ENCODE results near the gene LRRC74B. TPM values are rescaled to one million over a fixed set of nuclear protein-coding genes. Genes with fewer than 3 reads are reported as not detected.
"Not testable (repeated sequence)": the region's sequence is repeated elsewhere in the genome, so short reads cannot be mapped to it uniquely, and the experiment has no call there.

Gene LRRC74B
- total RNA-seq, 1 experiment from 2014 or later: not detected

DNA sequence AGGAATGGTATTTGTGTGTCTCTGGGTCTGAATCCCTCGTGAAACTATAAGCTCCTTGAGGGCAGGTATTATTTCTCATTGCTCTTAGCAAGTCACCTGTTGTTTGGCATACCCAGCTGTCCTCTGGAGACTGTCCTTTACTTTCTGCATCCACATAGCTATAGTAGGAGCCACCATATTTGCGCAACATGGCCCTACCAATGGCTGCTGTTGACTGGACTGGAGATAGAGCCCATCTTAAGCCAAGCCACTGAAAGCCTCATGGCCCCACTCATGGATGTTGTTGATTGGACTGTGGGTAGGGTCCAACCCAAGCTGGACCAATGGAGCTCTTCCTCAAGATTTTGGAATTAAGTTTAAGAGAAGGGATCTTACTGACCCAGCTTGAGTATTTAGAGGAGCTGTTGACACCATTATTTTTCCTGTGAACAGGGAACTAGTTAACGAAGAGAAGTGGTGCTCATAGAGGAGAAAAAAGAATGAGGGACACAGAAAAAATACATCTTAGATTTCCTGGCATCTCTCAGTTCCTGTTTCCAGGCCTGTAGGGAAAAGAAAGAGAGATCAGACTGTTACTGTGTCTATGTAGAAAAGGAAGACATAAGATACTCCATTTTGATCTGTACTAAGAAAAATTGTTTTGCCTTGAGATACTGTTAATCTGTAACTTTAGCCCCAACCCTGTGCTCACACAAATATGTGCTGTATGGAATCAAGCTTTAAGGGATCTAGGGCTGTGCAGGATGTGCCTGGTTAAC lies 47.2 kb downstream of the LRRC74B start:
- no peak overlapping the region for H3K27ac ChIP-seq (ENCODE audit: low read length)
- H3K27me3 ChIP-seq (ENCODE audit: low read length): no peaks in the 10 kb centered on the region
- no peaks in the 10 kb centered on the region for H3K9me2 ChIP-seq (replicated peaks; ENCODE audit: low read length)
- H3K4me1 ChIP-seq (ENCODE audit: insufficient read depth, low read length): no peaks in the 10 kb centered on the region
- no peak overlapping the region for H3K9ac ChIP-seq (ENCODE audit: low read length)
- intact Hi-C loops (cut with micrococcal nuclease): no loop called here
- no peaks in the 10 kb centered on the region for H3K9me3 ChIP-seq (ENCODE audit: low read length)
- H4K20me1 ChIP-seq (ENCODE audit: low read length): no peaks in the 10 kb centered on the region
- TF ChIP-seq EZH2phosphoT487 (IDR thresholded peaks at IDR 0.05; ENCODE audit: borderline replicate concordance, low read length) (no peak), EZH2 (IDR thresholded peaks at IDR 0.05; ENCODE audit: low read length, unreplicated experiment) (no peak)
- TF ChIP-seq, protein P1, sequence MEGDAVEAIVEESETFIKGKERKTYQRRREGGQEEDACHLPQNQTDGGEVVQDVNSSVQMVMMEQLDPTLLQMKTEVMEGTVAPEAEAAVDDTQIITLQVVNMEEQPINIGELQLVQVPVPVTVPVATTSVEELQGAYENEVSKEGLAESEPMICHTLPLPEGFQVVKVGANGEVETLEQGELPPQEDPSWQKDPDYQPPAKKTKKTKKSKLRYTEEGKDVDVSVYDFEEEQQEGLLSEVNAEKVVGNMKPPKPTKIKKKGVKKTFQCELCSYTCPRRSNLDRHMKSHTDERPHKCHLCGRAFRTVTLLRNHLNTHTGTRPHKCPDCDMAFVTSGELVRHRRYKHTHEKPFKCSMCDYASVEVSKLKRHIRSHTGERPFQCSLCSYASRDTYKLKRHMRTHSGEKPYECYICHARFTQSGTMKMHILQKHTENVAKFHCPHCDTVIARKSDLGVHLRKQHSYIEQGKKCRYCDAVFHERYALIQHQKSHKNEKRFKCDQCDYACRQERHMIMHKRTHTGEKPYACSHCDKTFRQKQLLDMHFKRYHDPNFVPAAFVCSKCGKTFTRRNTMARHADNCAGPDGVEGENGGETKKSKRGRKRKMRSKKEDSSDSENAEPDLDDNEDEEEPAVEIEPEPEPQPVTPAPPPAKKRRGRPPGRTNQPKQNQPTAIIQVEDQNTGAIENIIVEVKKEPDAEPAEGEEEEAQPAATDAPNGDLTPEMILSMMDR (conservative IDR thresholded peaks at IDR 0.05; ENCODE audit: low read depth, low read length): no peak
- ATAC-seq (no peak), DNase-seq (no peak)
- H3K4me2 ChIP-seq (ENCODE audit: low read length): no peak overlapping the region
- POLR2A ChIA-PET (ENCODE audit: unreplicated experiment): no interaction called here
- H3K79me2 ChIP-seq (ENCODE audit: low read length): no peaks in the 10 kb centered on the region
- no peaks in the 10 kb centered on the region for H3F3A ChIP-seq (ENCODE audit: low read length, unreplicated experiment)
- no peak overlapping the region for H2AFZ ChIP-seq (ENCODE audit: low read length)
- H3K4me3 ChIP-seq (ENCODE audit: low read length): no peak overlapping the region
- no TSS peak for BruUV-seq (replicated peaks)
- CTCF ChIA-PET: interaction anchor here (0.7 kb wide), 1 partner anchor 984 kb away, joined by 5 read pairs; no protein-coding TSS in a partner anchor
- no peaks in the 10 kb centered on the region for H3K36me3 ChIP-seq (ENCODE audit: low read depth, low read length)

DNA sequence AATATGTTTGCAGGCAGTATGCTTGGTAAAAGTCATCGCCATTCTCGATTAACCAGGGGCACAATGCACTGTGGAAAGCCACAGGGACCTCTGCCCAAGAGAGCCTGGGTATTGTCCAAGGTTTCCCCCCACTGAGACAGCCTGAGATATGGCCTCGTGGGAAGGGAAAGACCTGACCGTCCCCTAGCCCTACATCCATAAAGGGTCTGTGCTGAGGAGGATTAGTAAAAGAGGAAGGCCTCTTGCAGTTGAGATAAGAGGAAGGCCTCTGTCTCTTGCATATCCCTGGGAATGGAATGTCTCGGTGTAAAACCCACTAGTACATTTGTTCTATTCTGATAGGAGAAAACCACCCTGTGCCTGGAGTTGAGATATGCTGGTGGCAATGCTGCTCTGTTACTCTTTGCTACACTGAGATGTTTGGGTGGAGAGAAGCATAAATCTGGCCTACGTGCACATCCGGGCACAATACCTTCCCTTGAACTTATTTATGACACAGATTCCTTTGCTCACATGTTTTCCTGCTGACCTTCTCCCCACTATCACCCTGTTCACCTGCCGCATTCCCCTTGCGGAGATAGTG lies 47.9 kb downstream of the LRRC74B start:
- BruUV-seq (replicated peaks); H3K4me1 ChIP-seq (ENCODE audit: insufficient read depth, low read length); DNase-seq; H4K20me1 ChIP-seq (ENCODE audit: low read length); H2AFZ ChIP-seq (ENCODE audit: low read length); H3K9me2 ChIP-seq (replicated peaks; ENCODE audit: low read length); H3K4me3 ChIP-seq (ENCODE audit: low read length); H3K9me3 ChIP-seq (ENCODE audit: low read length); CTCF ChIA-PET; H3K4me2 ChIP-seq (ENCODE audit: low read length); intact Hi-C loops (cut with micrococcal nuclease); H3K27ac ChIP-seq (ENCODE audit: low read length); ATAC-seq; H3K9ac ChIP-seq (ENCODE audit: low read length); H3K36me3 ChIP-seq (ENCODE audit: low read depth, low read length); H3F3A ChIP-seq (ENCODE audit: low read length, unreplicated experiment); H3K27me3 ChIP-seq (ENCODE audit: low read length); POLR2A ChIA-PET (ENCODE audit: unreplicated experiment); H3K79me2 ChIP-seq (ENCODE audit: low read length): not testable (repeated sequence)

DNA sequence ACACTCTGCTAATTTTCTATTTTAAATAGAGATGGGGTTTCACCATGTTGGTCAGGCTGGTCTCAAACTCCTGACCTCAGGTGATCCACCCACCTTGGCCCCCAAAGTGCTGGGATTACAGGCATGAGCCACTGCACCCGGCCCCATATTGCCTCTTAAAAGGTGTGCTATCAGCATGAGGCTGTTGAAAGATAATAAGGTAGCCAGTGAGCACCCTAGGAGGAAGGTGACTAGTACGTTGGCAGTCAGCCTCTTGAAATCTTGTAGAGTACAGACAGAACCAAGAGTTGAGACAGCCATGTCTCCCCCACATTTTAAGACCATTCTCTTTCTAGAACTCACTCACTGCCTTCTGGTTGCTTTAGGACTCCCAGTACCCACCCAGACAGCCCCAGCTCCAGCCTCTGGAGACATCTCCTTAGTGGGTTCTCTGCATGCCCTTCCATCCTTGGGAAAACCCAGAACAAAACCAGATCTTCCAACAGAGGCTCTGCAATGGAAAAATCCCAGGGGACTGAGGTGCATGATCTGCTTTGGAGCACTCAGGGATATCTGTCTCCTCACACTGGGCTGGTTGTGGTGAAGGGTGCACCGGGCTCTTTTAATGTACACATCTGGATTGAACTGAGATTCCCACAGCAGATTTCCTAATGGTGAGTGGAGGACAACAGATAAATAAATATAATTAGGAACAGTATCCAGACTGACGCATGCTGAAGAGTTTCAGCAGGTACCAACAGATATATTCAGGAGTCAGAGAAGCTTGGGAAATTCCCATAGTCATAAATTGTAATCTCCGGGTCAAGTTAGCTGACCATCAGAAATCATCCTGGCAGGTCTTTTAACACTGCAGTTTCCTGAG lies 49.4 kb downstream of the LRRC74B start:
- H3K4me1 ChIP-seq (ENCODE audit: insufficient read depth, low read length): no peaks in the 10 kb centered on the region
- intact Hi-C loops (cut with micrococcal nuclease): no loop called here
- DNase-seq (no peak), ATAC-seq (no peak)
- no peaks in the 10 kb centered on the region for H3F3A ChIP-seq (ENCODE audit: low read length, unreplicated experiment)
- H2AFZ ChIP-seq (ENCODE audit: low read length): no peak overlapping the region
- H3K79me2 ChIP-seq (ENCODE audit: low read length): no peaks in the 10 kb centered on the region
- H3K4me2 ChIP-seq (ENCODE audit: low read length): no peak overlapping the region
- H3K27me3 ChIP-seq (ENCODE audit: low read length): no peaks in the 10 kb centered on the region
- H4K20me1 ChIP-seq (ENCODE audit: low read length): no peaks in the 10 kb centered on the region
- TF ChIP-seq EZH2 (IDR thresholded peaks at IDR 0.05; ENCODE audit: low read length, unreplicated experiment): no peak
- TF ChIP-seq, protein P1 (conservative IDR thresholded peaks at IDR 0.05; ENCODE audit: low read depth, low read length): no peak
- TF ChIP-seq EZH2phosphoT487 (IDR thresholded peaks at IDR 0.05; ENCODE audit: borderline replicate concordance, low read length): no peak
- ChIA-PET CTCF (no interaction called here), POLR2A (ENCODE audit: unreplicated experiment) (interaction anchor here (0.7 kb wide), 1 partner anchor 68 kb away, joined by 3 read pairs; no protein-coding TSS in a partner anchor)
- no peak overlapping the region for H3K27ac ChIP-seq (ENCODE audit: low read length)
- H3K9ac ChIP-seq (ENCODE audit: low read length): no peak overlapping the region
- no peaks in the 10 kb centered on the region for H3K9me2 ChIP-seq (replicated peaks; ENCODE audit: low read length)
- no peaks in the 10 kb centered on the region for H3K9me3 ChIP-seq (ENCODE audit: low read length)
- H3K36me3 ChIP-seq (ENCODE audit: low read depth, low read length): no peaks in the 10 kb centered on the region
- no peak overlapping the region for H3K4me3 ChIP-seq (ENCODE audit: low read length)
- BruUV-seq (replicated peaks): no TSS peak

Data from PC-3 (cell line).